ENCODE results near the gene RTL10. TPM values are rescaled to one million over a fixed set of nuclear protein-coding genes. Genes with fewer than 3 reads are reported as not detected.

Gene RTL10
- total and polyA plus RNA-seq, 2 of the 13 experiments (the other 11 are each of a cell fraction or from before 2014, with no cell fraction given): 14.1 to 15.8 TPM

DNA sequence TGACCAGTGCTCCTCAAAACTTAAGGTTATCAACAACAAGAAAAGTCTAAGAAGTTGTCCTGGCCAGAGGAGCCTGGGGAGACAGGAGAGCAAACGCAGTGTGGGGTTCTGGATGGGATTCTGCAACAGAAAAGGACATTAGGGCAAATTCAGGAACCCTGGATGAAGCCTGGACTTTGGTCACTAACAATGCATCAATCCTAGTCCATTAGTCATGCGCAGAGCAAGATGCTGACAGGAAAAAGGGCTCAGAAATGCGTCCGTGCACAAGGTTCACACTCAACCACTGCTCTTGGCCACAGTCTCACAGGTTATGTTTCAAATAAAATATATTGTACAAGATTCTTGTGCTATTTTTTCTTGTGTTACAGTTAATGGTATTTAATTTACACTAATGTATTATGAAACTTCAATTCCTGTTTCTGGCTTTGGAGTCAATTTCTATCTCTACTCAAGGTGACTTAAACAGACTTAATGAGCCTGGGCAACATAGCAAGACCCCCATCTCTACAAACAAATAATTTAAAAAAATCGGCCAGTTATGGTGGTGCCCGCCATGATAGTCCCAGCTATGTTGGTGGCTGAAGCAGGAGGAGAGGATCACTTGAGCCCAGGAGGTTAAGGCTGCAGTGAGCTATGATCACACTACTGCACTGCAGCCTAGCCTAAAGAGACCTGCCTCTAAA, 13.6 kb downstream of the RTL10 start (continued):
- no peak for TF ChIP-seq XBP1 (CRISPR knock-in tag; IDR thresholded peaks at IDR 0.05)
- TF ChIP-seq SRSF4 (IDR thresholded peaks at IDR 0.05; ENCODE audit: low read depth, low read length, poor library complexity, severe bottlenecking): no peak
- TF ChIP-seq HNF4A (CRISPR knock-in tag; IDR thresholded peaks at IDR 0.05): peak; percentile 90
- TF ChIP-seq CBX1 (IDR thresholded peaks at IDR 0.05; ENCODE audit: low read depth): no peak
- TF ChIP-seq, protein P1, sequence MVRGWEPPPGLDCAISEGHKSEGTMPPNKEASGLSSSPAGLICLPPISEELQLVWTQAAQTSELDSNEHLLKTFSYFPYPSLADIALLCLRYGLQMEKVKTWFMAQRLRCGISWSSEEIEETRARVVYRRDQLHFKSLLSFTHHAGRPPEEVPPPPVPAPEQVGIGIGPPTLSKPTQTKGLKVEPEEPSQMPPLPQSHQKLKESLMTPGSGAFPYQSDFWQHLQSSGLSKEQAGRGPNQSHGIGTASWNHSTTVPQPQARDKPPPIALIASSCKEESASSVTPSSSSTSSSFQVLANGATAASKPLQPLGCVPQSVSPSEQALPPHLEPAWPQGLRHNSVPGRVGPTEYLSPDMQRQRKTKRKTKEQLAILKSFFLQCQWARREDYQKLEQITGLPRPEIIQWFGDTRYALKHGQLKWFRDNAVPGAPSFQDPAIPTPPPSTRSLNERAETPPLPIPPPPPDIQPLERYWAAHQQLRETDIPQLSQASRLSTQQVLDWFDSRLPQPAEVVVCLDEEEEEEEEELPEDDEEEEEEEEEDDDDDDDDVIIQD (CRISPR knock-in tag; IDR thresholded peaks at IDR 0.05; ENCODE audit: low read depth): no peak
- no peak for TF ChIP-seq SMAD1 (CRISPR knock-in tag; IDR thresholded peaks at IDR 0.05; ENCODE audit: borderline replicate concordance, low read depth)
- no peak for TF ChIP-seq GPN1 (CRISPR knock-in tag; IDR thresholded peaks at IDR 0.05; ENCODE audit: borderline replicate concordance)
- TF ChIP-seq HIVEP1 (CRISPR knock-in tag; IDR thresholded peaks at IDR 0.05): no peak
- no peak for TF ChIP-seq ZNF674 (CRISPR knock-in tag; IDR thresholded peaks at IDR 0.05; ENCODE audit: low read depth)
- TF ChIP-seq, protein P2, sequence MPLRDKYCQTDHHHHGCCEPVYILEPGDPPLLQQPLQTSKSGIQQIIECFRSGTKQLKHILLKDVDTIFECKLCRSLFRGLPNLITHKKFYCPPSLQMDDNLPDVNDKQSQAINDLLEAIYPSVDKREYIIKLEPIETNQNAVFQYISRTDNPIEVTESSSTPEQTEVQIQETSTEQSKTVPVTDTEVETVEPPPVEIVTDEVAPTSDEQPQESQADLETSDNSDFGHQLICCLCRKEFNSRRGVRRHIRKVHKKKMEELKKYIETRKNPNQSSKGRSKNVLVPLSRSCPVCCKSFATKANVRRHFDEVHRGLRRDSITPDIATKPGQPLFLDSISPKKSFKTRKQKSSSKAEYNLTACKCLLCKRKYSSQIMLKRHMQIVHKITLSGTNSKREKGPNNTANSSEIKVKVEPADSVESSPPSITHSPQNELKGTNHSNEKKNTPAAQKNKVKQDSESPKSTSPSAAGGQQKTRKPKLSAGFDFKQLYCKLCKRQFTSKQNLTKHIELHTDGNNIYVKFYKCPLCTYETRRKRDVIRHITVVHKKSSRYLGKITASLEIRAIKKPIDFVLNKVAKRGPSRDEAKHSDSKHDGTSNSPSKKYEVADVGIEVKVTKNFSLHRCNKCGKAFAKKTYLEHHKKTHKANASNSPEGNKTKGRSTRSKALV (CRISPR knock-in tag; IDR thresholded peaks at IDR 0.05): 0 out of 2 replicates have a peak, but pooled peaks have one; percentile 34
- no peak for TF ChIP-seq ZNF234 (CRISPR knock-in tag; conservative IDR thresholded peaks at IDR 0.05)
- TF ChIP-seq, protein P3, sequence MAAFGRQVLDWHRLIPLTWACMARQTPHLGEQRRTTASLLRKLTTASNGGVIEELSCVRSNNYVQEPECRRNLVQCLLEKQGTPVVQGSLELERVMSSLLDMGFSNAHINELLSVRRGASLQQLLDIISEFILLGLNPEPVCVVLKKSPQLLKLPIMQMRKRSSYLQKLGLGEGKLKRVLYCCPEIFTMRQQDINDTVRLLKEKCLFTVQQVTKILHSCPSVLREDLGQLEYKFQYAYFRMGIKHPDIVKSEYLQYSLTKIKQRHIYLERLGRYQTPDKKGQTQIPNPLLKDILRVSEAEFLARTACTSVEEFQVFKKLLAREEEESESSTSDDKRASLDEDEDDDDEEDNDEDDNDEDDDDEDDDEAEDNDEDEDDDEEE (CRISPR knock-in tag; IDR thresholded peaks at IDR 0.05): no peak
- TF ChIP-seq, protein P4, sequence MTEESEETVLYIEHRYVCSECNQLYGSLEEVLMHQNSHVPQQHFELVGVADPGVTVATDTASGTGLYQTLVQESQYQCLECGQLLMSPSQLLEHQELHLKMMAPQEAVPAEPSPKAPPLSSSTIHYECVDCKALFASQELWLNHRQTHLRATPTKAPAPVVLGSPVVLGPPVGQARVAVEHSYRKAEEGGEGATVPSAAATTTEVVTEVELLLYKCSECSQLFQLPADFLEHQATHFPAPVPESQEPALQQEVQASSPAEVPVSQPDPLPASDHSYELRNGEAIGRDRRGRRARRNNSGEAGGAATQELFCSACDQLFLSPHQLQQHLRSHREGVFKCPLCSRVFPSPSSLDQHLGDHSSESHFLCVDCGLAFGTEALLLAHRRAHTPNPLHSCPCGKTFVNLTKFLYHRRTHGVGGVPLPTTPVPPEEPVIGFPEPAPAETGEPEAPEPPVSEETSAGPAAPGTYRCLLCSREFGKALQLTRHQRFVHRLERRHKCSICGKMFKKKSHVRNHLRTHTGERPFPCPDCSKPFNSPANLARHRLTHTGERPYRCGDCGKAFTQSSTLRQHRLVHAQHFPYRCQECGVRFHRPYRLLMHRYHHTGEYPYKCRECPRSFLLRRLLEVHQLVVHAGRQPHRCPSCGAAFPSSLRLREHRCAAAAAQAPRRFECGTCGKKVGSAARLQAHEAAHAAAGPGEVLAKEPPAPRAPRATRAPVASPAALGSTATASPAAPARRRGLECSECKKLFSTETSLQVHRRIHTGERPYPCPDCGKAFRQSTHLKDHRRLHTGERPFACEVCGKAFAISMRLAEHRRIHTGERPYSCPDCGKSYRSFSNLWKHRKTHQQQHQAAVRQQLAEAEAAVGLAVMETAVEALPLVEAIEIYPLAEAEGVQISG (CRISPR knock-in tag; IDR thresholded peaks at IDR 0.05): no peak
- TF ChIP-seq SRF (IDR thresholded peaks at IDR 0.05; ENCODE audit: low read depth, low read length): no peak
- no peak for TF ChIP-seq ZNF724P (CRISPR knock-in tag; IDR thresholded peaks at IDR 0.05; ENCODE audit: borderline replicate concordance)
- TF ChIP-seq ZFP36 (IDR thresholded peaks at IDR 0.05; ENCODE audit: borderline replicate concordance, low read depth, low read length, partially characterized antibody): no peak
- TF ChIP-seq YEATS4 (CRISPR knock-in tag; IDR thresholded peaks at IDR 0.05; ENCODE audit: borderline replicate concordance): 0 out of 2 replicates have a peak, but pooled peaks have one; percentile 35
- TF ChIP-seq ERF (CRISPR knock-in tag; IDR thresholded peaks at IDR 0.05): peak; percentile 35; the same call in 1 of the 2 replicates
- TF ChIP-seq ATF7 (IDR thresholded peaks at IDR 0.05): no peak
- no peak for TF ChIP-seq ATF7 (CRISPR knock-in tag; IDR thresholded peaks at IDR 0.05)
- no peak for TF ChIP-seq ZNF382 (CRISPR knock-in tag; IDR thresholded peaks at IDR 0.05; ENCODE audit: borderline replicate concordance)
- TF ChIP-seq MAFF (IDR thresholded peaks at IDR 0.05; ENCODE audit: low read depth, low read length): 0 out of 2 replicates have a peak, but pooled peaks have one; percentile 17
- TF ChIP-seq THAP11 (CRISPR knock-in tag; IDR thresholded peaks at IDR 0.05): no peak

All from HepG2 (cell line).